GM12865 (cell line): ENCODE data around the gene BBOX1.

Experiments used
- DNase-seq: peaks from one replicate; pipeline ENCODE4 v3.0.0; 2010; ENCODE audit warnings: low read depth
- H3K4me3 ChIP-seq: 2 replicates; pipeline ENCODE4 v1.5.1; 2011; ENCODE audit warnings: mild to moderate bottlenecking, low read depth, low read length, control low read depth
- CTCF ChIP-seq: IDR thresholded peaks from 2 replicates; pipeline ENCODE4 v1.5.1; 2011; ENCODE audit warnings: low read length, control low read depth, low read depth, inconsistent platforms; ENCODE audit not compliant: insufficient read depth; ENCODE audit errors: missing control alignments

BBOX1 gene

GRCh38 chr11:27158456-27159334, 118.1 kb downstream of the BBOX1 start:
- peak; percentile 60 for DNase-seq
- no peak overlapping the region for H3K4me3 ChIP-seq
- peak; percentile 66 for TF ChIP-seq CTCF

GRCh38 chr11:27159335-27159679, 118.7 kb downstream of the BBOX1 start:
- no peak for DNase-seq
- TF ChIP-seq CTCF: no peak
- no peak overlapping the region for H3K4me3 ChIP-seq

GRCh38 chr11:27161071-27161470, 120.5 kb downstream of the BBOX1 start:
- TF ChIP-seq CTCF: no peak
- no peak overlapping the region for H3K4me3 ChIP-seq
- no peak for DNase-seq

GRCh38 chr11:27162237-27162636, 121.6 kb downstream of the BBOX1 start:
- H3K4me3 ChIP-seq: no peak overlapping the region
- TF ChIP-seq CTCF: no peak
- DNase-seq: no peak

GRCh38 chr11:27166130-27166529, 125.5 kb downstream of the BBOX1 start:
- no peak for DNase-seq
- no peak for TF ChIP-seq CTCF
- H3K4me3 ChIP-seq: no peak overlapping the region

GRCh38 chr11:27171376-27171958, 130.9 kb downstream of the BBOX1 start:
- no peak for DNase-seq
- TF ChIP-seq CTCF: no peak
- H3K4me3 ChIP-seq: no peak overlapping the region
